Tibial nerve (tissue), 4 donors: ENCODE data around the gene RARA. TPM values are rescaled to one million over a fixed set of nuclear protein-coding genes. Genes with fewer than 3 reads are reported as not detected.
A peak's percentile ranks its signal among the peaks of the same experiment; 100 is the strongest.

Experiments used
- DNase-seq, 2 donors: peaks; one replicate each; pipeline ENCODE4 v3.0.0-alpha.2; 2019; ENCODE audit warnings: low spot score in 2 of 2
- H3K27ac ChIP-seq, 4 donors: fragments of 200-600 bp; sonication (generic) in 3 of 4; one replicate each; pipeline ENCODE4 v1.5.1; 2017 to 2019; ENCODE audit warnings: mild to moderate bottlenecking in 1 of 4
- H3K27me3 ChIP-seq, 2 donors: fragments of 200-600 bp; sonication (generic) in 1 of 2; one replicate each; pipeline versions ENCODE4 v1.5.1 to v1.6.0; 2017 to 2019
- H3K36me3 ChIP-seq, 3 donors: fragments of 200-600 bp; sonication (generic); one replicate each; pipeline ENCODE4 v1.5.1; 2018 to 2019
- H3K4me1 ChIP-seq, 4 donors: fragments of 200-600 bp; sonication (generic) in 3 of 4; one replicate each; pipeline ENCODE4 v1.5.1; 2017 to 2019
- H3K4me3 ChIP-seq, 4 donors: fragments of 200-600 bp; sonication (generic) in 3 of 4; one replicate each; pipeline ENCODE4 v1.5.1; 2017 to 2019; ENCODE audit warnings: mild to moderate bottlenecking in 1 of 4, moderate library complexity in 1 of 4
- H3K9me3 ChIP-seq, 4 donors: fragments of 200-600 bp; sonication (generic) in 3 of 4; one replicate each; pipeline ENCODE4 v1.5.1; 2017 to 2019
- CTCF ChIP-seq, 5 experiments: fragments of 200-600 bp in 3 of 5; fragments of 450-650 bp in 2 of 5; sonication (generic) in 3 of 5; IDR thresholded peaks; one replicate each; pipeline ENCODE4 v1.5.1; 2016 to 2019; ENCODE audit warnings: antibody characterized with exemption in 5 of 5, mild to moderate bottlenecking in 3 of 5, moderate library complexity in 2 of 5
- EP300 ChIP-seq, 2 donors: sonication (generic); formaldehyde crosslinking; IDR thresholded peaks; one replicate each; pipeline ENCODE4 v1.6.1; 2017; ENCODE audit warnings: antibody characterized with exemption in 2 of 2, mild to moderate bottlenecking in 1 of 2
- POLR2A ChIP-seq, 2 donors: fragments of 450-650 bp; IDR thresholded peaks; one replicate each; pipeline ENCODE4 v1.6.1; 2017; ENCODE audit warnings: antibody characterized with exemption in 2 of 2, mild to moderate bottlenecking in 2 of 2, moderate library complexity in 2 of 2
- whole genome bisulfite sequencing, 2 donors: methylation state at CpG; one replicate each; pipeline ENCODE4 v1.1.5; 2018; 5-methylcytosine and 5-hydroxymethylcytosine counted together
- total RNA-seq, 4 donors: library from RNA; depleted of rRNA; stranded (reverse); fragments of >200 nt; gene quantifications; one replicate each; pipeline ENCODE4 v1.1.0, GENCODE V29; 2016

RARA gene
- total RNA-seq, 4 donors from 2014 or later: 28.9 to 58.2 (median 46.4) TPM

- 61 to 64% methylated on average over 12 to 16 of the region's 24 CpGs for WGBS, 2 donors
- no peak for DNase-seq
- no peak for TF ChIP-seq CTCF (IDR thresholded peaks at IDR 0.05)
- TF ChIP-seq POLR2A (IDR thresholded peaks at IDR 0.05): no peak
- no peak for TF ChIP-seq EP300 (IDR thresholded peaks at IDR 0.05)
- Histone ChIP-seq H3K27ac (no peak overlapping the region), H3K4me1 (peaks cover 0 to 44% (median 6%) of the 10 kb centered on the region in 4 donors), H3K4me3 (peak overlapping the region; percentile 30 to 60 (median 45)), H3K36me3 (no peaks in the 10 kb centered on the region), H3K27me3 (peaks cover 0 to 7% of the 10 kb centered on the region in 2 donors), H3K9me3 (no peaks in the 10 kb centered on the region)
Observed at GRCh38 chr17:40361925-40362695, 53.1 kb downstream of the RARA start.

GRCh38 chr17:40362696-40363110 is 53.7 kb downstream of the RARA start:
- H3K27ac ChIP-seq: no peak overlapping the region
- TF ChIP-seq POLR2A (IDR thresholded peaks at IDR 0.05): no peak
- TF ChIP-seq EP300 (IDR thresholded peaks at IDR 0.05): no peak
- TF ChIP-seq CTCF (IDR thresholded peaks at IDR 0.05): peak in 3 of 5 experiments; percentile 45 to 49 (median 47)
- no peaks in the 10 kb centered on the region for H3K36me3 ChIP-seq
- no peak for DNase-seq
- H3K27me3 ChIP-seq: peaks cover 0 to 7% of the 10 kb centered on the region in 2 donors
- WGBS, 2 donors: 1 to 20% methylated on average over 1 to 43 of the region's 58 CpGs
- no peaks in the 10 kb centered on the region for H3K9me3 ChIP-seq
- H3K4me1 ChIP-seq: peaks cover 0 to 38% (median 6%) of the 10 kb centered on the region in 4 donors
- peak overlapping the region; percentile 30 to 60 (median 45) for H3K4me3 ChIP-seq

GRCh38 chr17:40363111-40363827 is 54.3 kb downstream of the RARA start:
- DNase-seq: no peak
- peak overlapping the region; percentile 30 to 60 (median 45) for H3K4me3 ChIP-seq
- H3K27me3 ChIP-seq: peaks cover 0 to 7% of the 10 kb centered on the region in 2 donors
- H3K4me1 ChIP-seq: peaks cover 0 to 32% (median 6%) of the 10 kb centered on the region in 4 donors
- no peaks in the 10 kb centered on the region for H3K9me3 ChIP-seq
- H3K36me3 ChIP-seq: no peaks in the 10 kb centered on the region
- WGBS, 2 donors: 2 to 3% methylated on average over 7 to 54 of the region's 91 CpGs
- no peak for TF ChIP-seq EP300 (IDR thresholded peaks at IDR 0.05)
- no peak for TF ChIP-seq CTCF (IDR thresholded peaks at IDR 0.05)
- no peak for TF ChIP-seq POLR2A (IDR thresholded peaks at IDR 0.05)
- no peak overlapping the region for H3K27ac ChIP-seq

GRCh38 chr17:40364121-40364861 is 55.3 kb downstream of the RARA start, which contains the start of gene GJD3:
GJD3 (minus strand) TSS chr17:40364737; CDS start chr17:40363815, 922 bp downstream.
- Histone ChIP-seq H3K4me3 (peak within 1 kb of the TSS; percentile 30 to 60 (median 45)), H3K9me3 (no peaks in the 10 kb centered on the region), H3K27me3 (peaks cover 0 to 7% of the 10 kb centered on the region in 2 donors), H3K4me1 (peaks cover 0 to 23% (median 6%) of the 10 kb centered on the region in 4 donors), H3K36me3 (no peaks in the 10 kb centered on the region), H3K27ac (no peak within 1 kb of the TSS)
- TF ChIP-seq EP300 (IDR thresholded peaks at IDR 0.05) (no peak), CTCF (IDR thresholded peaks at IDR 0.05) (no peak), POLR2A (IDR thresholded peaks at IDR 0.05) (no peak)
- 66 to 68% methylated on average over 20 to 22 of the region's 22 CpGs for WGBS, 2 donors
- DNase-seq: no peak
